ENCODE data around the gene SPAG17.

DNA sequence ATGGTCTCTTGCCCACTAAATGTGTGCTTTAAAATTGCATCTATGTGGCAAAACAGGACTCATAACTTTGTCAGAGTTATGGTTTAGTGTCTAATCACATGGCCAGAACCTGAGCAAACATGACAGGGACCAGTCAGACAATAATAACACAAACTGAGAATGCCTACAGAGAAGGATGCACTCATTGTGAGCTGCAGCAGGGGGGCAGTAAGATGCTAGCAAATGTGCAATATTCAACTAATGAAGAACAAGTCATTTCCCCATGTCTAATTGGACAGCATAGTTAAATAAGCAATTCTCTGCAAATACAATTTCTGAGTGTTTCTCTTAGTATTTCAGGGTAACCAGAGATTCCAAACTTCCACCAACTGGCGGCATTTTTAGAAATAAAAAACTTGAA is 30.8 kb downstream of the SPAG17 start:
- TF ChIP-seq, protein P1, sequence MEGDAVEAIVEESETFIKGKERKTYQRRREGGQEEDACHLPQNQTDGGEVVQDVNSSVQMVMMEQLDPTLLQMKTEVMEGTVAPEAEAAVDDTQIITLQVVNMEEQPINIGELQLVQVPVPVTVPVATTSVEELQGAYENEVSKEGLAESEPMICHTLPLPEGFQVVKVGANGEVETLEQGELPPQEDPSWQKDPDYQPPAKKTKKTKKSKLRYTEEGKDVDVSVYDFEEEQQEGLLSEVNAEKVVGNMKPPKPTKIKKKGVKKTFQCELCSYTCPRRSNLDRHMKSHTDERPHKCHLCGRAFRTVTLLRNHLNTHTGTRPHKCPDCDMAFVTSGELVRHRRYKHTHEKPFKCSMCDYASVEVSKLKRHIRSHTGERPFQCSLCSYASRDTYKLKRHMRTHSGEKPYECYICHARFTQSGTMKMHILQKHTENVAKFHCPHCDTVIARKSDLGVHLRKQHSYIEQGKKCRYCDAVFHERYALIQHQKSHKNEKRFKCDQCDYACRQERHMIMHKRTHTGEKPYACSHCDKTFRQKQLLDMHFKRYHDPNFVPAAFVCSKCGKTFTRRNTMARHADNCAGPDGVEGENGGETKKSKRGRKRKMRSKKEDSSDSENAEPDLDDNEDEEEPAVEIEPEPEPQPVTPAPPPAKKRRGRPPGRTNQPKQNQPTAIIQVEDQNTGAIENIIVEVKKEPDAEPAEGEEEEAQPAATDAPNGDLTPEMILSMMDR (conservative IDR thresholded peaks at IDR 0.05; ENCODE audit: low read depth, low read length), result peak; percentile 61
- TF ChIP-seq EZH2 (IDR thresholded peaks at IDR 0.05; ENCODE audit: low read length, unreplicated experiment), result no peak
